ENCODE results near the gene SYNPR.

Gene SYNPR

GRCh38 chr3:63662500-63662899 is 384.4 kb downstream of the SYNPR start:
- TF ChIP-seq CTCF (IDR thresholded peaks at IDR 0.05; ENCODE audit: low read length, missing control alignments): no peak
- H3K4me3 ChIP-seq (replicated peaks; ENCODE audit: low read depth, low read length): no peak overlapping the region
- DNase-seq (ENCODE audit: low read depth): no peak
